ENCODE data around the gene COQ10A. TPM values are rescaled to one million over a fixed set of nuclear protein-coding genes. Genes with fewer than 3 reads are reported as not detected.

COQ10A gene
- total and polyA plus RNA-seq, 2 of the 8 experiments (the other 6 are each of a cell fraction or from before 2014, with no cell fraction given), result 21.8 to 42.9 TPM

GRCh38 chr12:56234746-56235436 is 31.9 kb upstream of the COQ10A start:
- no peak for FAIRE-seq
- WGBS, 2 experiments (ENCODE audit: extremely low coverage in 1 of 2, insufficient coverage in 1 of 2, insufficient read length in 1 of 2, insufficient replicate concordance in 2 of 2, low coverage in 1 of 2, low lambda C conversion rate in 2 of 2, missing lambda C conversion rate in 1 of 2), result 90% methylated on average over 16 of the region's 16 CpGs; no CpG with 5 or more reads in 1 of the 2 experiments
- POLR2A ChIA-PET (ENCODE audit: partially characterized antibody), result interaction anchor here (1.2 to 8.6 kb wide), 7 partner anchors 10 to 131 kb away, joined by 5 to 65 read pairs (median 9); partner anchors contain the start of genes COQ10A, MYL6, PA2G4 and RNF41
- TF ChIP-seq RFX5 (IDR thresholded peaks at IDR 0.05; ENCODE audit: borderline replicate concordance, low read depth, low read length) (no peak), CTBP2 (IDR thresholded peaks at IDR 0.05; ENCODE audit: borderline replicate concordance, insufficient read depth, insufficient read length, low read length) (no peak), CBX5 (IDR thresholded peaks at IDR 0.05; ENCODE audit: low read depth, low read length) (no peak), JUND (IDR thresholded peaks at IDR 0.05; ENCODE audit: low read length) (no peak), ATF3 (IDR thresholded peaks at IDR 0.05; ENCODE audit: insufficient read depth, low read depth, low read length) (no peak), TEAD4 (IDR thresholded peaks at IDR 0.05; ENCODE audit: low read depth, low read length) (no peak), GABPA (IDR thresholded peaks at IDR 0.05; ENCODE audit: borderline replicate concordance, insufficient read depth, low read length) (no peak), E2F6 (IDR thresholded peaks at IDR 0.05) (no peak), USF2 (IDR thresholded peaks at IDR 0.05; ENCODE audit: low read length) (no peak)

More at GRCh38 chr12:56234746-56235436, 31.9 kb upstream of the COQ10A start:
- H3K4me3 ChIP-seq (ENCODE audit: extremely low read depth in 1 of 4, insufficient read depth in 2 of 4, low read depth in 3 of 4, low read length in 4 of 4), result no peak overlapping the region
- no peak overlapping the region for H2BK5ac ChIP-seq (ENCODE audit: low read depth, low read length)
- no peaks in the 10 kb centered on the region for H3K36me3 ChIP-seq (ENCODE audit: control insufficient read depth in 2 of 4, insufficient read depth in 4 of 4, low read length in 3 of 4)
- 0 out of 7 replicates have a peak, but pooled peaks cover 0 to 2% (median 0%) of the 10 kb centered on the region in 4 experiments for H3K27me3 ChIP-seq (replicated peaks in 1 of 4; ENCODE audit: control insufficient read depth in 3 of 4, extremely low read depth in 1 of 4, insufficient read depth in 3 of 4, low read length in 3 of 4)
- no peak overlapping the region for H2BK20ac ChIP-seq (ENCODE audit: low read length)
- H3K4me1 ChIP-seq (replicated peaks in 1 of 4; ENCODE audit: control insufficient read depth in 3 of 4, insufficient read depth in 4 of 4, low read length in 3 of 4), result peaks cover 0 to 10% (median 2%) of the 10 kb centered on the region in 4 experiments; a peak in 4 of 7 replicates
- H3K9me3 ChIP-seq (ENCODE audit: insufficient read depth in 2 of 2, low read depth in 1 of 2, low read length in 1 of 2), result no peaks in the 10 kb centered on the region
- no peak overlapping the region for H2AK5ac ChIP-seq (ENCODE audit: low read depth, low read length)
- H2AFZ ChIP-seq (ENCODE audit: low read length), result no peak overlapping the region
- H2BK120ac ChIP-seq (replicated peaks; ENCODE audit: low read depth, low read length), result no peak overlapping the region
- H3K79me2 ChIP-seq (ENCODE audit: control insufficient read depth in 1 of 2, insufficient read depth in 2 of 2, low read length in 2 of 2), result no peaks in the 10 kb centered on the region
- no peak overlapping the region for H3K9ac ChIP-seq (replicated peaks in 1 of 4; ENCODE audit: extremely low read depth in 1 of 4, low read depth in 3 of 4, low read length in 3 of 4)
- no peak overlapping the region for H3K56ac ChIP-seq (replicated peaks; ENCODE audit: insufficient read length, low read depth, low read length)
- no peak overlapping the region for H3K23ac ChIP-seq (ENCODE audit: insufficient read length)
- H3K27ac ChIP-seq (ENCODE audit: low read depth, low read length), result no peak overlapping the region
- no peak overlapping the region for H4K91ac ChIP-seq (replicated peaks; ENCODE audit: insufficient read length, low read length)
- H3K4me2 ChIP-seq (ENCODE audit: insufficient read depth in 1 of 2, low read depth in 2 of 2, low read length in 2 of 2), result no peak overlapping the region
- no peak overlapping the region for H2BK12ac ChIP-seq (ENCODE audit: low read depth, low read length)
- peaks cover 0 to 3% of the 10 kb centered on the region in 2 experiments for H4K20me1 ChIP-seq (replicated peaks in 1 of 2; ENCODE audit: control insufficient read depth in 1 of 2, insufficient read depth in 2 of 2, low read length in 2 of 2)
- no peak overlapping the region for H2BK15ac ChIP-seq (ENCODE audit: low read length)
- no peak overlapping the region for H4K5ac ChIP-seq (ENCODE audit: insufficient read length, low read depth, low read length)
- H3K14ac ChIP-seq (ENCODE audit: insufficient read length), result no peak overlapping the region
- CTCF ChIA-PET (ENCODE audit: partially characterized antibody), result interaction anchor here (0.6 to 10.5 kb wide), 10 partner anchors 12 to 41 kb away, joined by 3 to 72 read pairs (median 7); partner anchors contain the start of genes ANKRD52 and RNF41
- no peak overlapping the region for H3K4ac ChIP-seq (replicated peaks; ENCODE audit: insufficient read length, low read depth, low read length)
- DNase-seq (ENCODE audit: low read depth in 1 of 2, low spot score in 2 of 2), result no peak
- H4K8ac ChIP-seq (ENCODE audit: extremely low read depth, insufficient read depth, low read length), result no peak overlapping the region; the same call in 1 of the 2 replicates
- no peak overlapping the region for H3K18ac ChIP-seq (ENCODE audit: extremely low read depth, low read length)
- H3K79me1 ChIP-seq (ENCODE audit: low read depth, low read length), result no peaks in the 10 kb centered on the region
- H3K23me2 ChIP-seq (ENCODE audit: low read depth, low read length), result no peaks in the 10 kb centered on the region
